ENCODE data around the gene MOV10L1. TPM values are rescaled to one million over a fixed set of nuclear protein-coding genes. Genes with fewer than 3 reads are reported as not detected.
A peak's percentile ranks its signal among the peaks of the same experiment; 100 is the strongest.

MOV10L1 gene
- total and polyA plus RNA-seq, 2 donors (not counting 3 experiments of a cell fraction or from before 2014, with no cell fraction given), result 27.6 to 37.6 TPM

DNA sequence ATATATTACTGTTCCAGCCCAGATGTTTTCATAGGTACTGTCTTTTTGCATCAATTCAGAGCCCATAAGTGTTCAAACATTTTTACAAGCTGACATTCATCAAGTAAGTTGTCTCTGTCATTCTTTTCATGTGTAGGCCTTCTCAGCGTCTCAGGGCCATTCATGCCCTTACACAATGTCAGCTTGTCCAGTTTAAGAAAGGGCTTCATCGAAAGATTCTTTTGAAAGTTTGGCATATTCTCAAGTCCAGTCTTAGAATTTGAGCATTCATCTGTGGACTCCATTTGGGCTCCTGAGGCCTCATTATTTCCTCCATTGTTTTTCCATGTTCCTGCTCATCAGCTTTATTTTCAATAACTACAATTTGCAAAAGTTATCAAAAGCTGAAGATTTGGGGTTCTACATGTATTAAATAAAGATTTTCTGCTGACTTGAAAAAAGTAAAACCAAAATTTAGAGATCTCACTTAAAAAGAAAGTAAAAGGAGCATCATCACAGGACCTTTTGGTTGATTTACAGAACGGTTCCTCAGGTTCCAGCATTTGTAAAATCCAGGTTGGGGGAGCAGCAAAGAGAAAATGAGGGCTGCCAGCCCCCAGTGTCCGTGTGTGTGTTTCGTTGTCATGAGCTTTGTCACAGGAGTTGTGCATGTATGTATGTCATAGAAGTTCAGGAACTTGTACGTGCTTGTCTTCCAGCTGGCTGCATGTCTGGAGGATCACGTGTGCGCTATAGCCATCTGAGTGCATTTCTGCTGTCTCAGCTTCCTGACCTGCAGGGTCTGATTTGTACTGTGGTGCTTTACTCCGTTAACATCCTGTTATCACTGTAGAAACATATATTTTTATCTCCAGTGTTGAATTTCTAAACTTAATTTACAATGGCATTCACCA lies 15.6 kb downstream of the MOV10L1 start:
- FAIRE-seq (no peak), DNase-seq (ENCODE audit: low read depth, low spot score) (peak; percentile 38)
- Histone ChIP-seq H2AFZ (ENCODE audit: low read depth, low read length) (no peak overlapping the region), H3K9me1 (replicated peaks; ENCODE audit: control insufficient read depth, extremely low read depth, insufficient read depth, low read length) (no peaks in the 10 kb centered on the region), H3K4me2 (ENCODE audit: insufficient read depth, low read length) (no peak overlapping the region), H3K27ac (ENCODE audit: insufficient read depth, low read depth, low read length) (no peak overlapping the region), H3K4me1 (ENCODE audit: control insufficient read depth, extremely low read depth, insufficient read depth, low read length) (no peaks in the 10 kb centered on the region), H3K4me3 (replicated peaks in 1 of 3; ENCODE audit: insufficient read depth in 1 of 3, low read depth in 1 of 3, low read length in 3 of 3) (no peak overlapping the region), H4K20me1 (replicated peaks; ENCODE audit: control insufficient read depth, extremely low read depth, insufficient read depth, low read length) (no peaks in the 10 kb centered on the region), H3K9me3 (replicated peaks; ENCODE audit: control insufficient read depth, insufficient read depth, low read length) (no peaks in the 10 kb centered on the region), H3K79me2 (ENCODE audit: control insufficient read depth, insufficient read depth, low read length) (no peaks in the 10 kb centered on the region), H3K9ac (replicated peaks; ENCODE audit: extremely low read depth, insufficient read depth, low read length) (no peak overlapping the region), H3K36me3 (ENCODE audit: control insufficient read depth in 2 of 2, extremely low read depth in 1 of 2, insufficient read depth in 2 of 2, low read length in 2 of 2) (no peaks in the 10 kb centered on the region), H3K27me3 (ENCODE audit: control insufficient read depth in 2 of 2, insufficient read depth in 2 of 2, low read length in 2 of 2) (no peaks in the 10 kb centered on the region)
- intact Hi-C loops (cut with micrococcal nuclease) (no loop called here), dilution Hi-C loops (cut with MboI; ENCODE audit: extremely low pct_ligation_motif_present, low sequenced_read_pairs) (no loop called here)
- POLR2A ChIA-PET, result no interaction called here
- CTCF ChIA-PET, result interaction anchor here (0.8 to 1.8 kb wide), 4 partner anchors 11 to 75 kb away, joined by 3 to 7 read pairs (median 4); no protein-coding TSS in a partner anchor
- no TSS peak for BruUV-seq (replicated peaks)
- TF ChIP-seq, protein P1, sequence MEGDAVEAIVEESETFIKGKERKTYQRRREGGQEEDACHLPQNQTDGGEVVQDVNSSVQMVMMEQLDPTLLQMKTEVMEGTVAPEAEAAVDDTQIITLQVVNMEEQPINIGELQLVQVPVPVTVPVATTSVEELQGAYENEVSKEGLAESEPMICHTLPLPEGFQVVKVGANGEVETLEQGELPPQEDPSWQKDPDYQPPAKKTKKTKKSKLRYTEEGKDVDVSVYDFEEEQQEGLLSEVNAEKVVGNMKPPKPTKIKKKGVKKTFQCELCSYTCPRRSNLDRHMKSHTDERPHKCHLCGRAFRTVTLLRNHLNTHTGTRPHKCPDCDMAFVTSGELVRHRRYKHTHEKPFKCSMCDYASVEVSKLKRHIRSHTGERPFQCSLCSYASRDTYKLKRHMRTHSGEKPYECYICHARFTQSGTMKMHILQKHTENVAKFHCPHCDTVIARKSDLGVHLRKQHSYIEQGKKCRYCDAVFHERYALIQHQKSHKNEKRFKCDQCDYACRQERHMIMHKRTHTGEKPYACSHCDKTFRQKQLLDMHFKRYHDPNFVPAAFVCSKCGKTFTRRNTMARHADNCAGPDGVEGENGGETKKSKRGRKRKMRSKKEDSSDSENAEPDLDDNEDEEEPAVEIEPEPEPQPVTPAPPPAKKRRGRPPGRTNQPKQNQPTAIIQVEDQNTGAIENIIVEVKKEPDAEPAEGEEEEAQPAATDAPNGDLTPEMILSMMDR (IDR thresholded peaks at IDR 0.05; ENCODE audit: extremely low read depth in 1 of 2, insufficient read depth in 1 of 2, low read depth in 1 of 2, low read length in 2 of 2), result no peak
- no peak for TF ChIP-seq JUN (IDR thresholded peaks at IDR 0.05; ENCODE audit: borderline replicate concordance, insufficient read depth, insufficient read length, low read depth)

DNA sequence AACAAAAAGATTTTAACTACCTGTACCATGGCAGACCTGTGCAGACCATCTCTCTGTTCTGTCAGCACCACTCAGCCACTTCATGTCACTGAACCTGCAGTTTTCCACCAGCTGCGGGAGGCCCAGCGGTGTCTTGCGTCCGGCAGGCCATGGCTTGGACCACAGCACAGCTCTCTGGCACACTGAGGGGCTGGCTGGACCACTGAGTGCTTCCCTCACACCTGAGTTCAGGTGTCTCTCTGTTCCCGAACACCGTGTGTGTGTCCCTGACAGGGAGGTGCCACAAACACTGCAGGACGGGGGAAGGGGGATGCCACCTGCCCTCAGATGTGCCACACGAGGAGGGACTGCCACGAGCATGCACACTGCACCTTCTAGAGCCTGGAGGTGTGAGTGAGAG lies 17.7 kb downstream of the MOV10L1 start:
- Histone ChIP-seq H3K4me3 (replicated peaks in 1 of 3; ENCODE audit: insufficient read depth in 1 of 3, low read depth in 1 of 3, low read length in 3 of 3) (no peak overlapping the region), H3K9me3 (replicated peaks; ENCODE audit: control insufficient read depth, insufficient read depth, low read length) (no peaks in the 10 kb centered on the region), H3K9me1 (replicated peaks; ENCODE audit: control insufficient read depth, extremely low read depth, insufficient read depth, low read length) (no peaks in the 10 kb centered on the region), H3K27ac (ENCODE audit: insufficient read depth, low read depth, low read length) (no peak overlapping the region), H3K27me3 (ENCODE audit: control insufficient read depth in 2 of 2, insufficient read depth in 2 of 2, low read length in 2 of 2) (no peaks in the 10 kb centered on the region), H3K9ac (replicated peaks; ENCODE audit: extremely low read depth, insufficient read depth, low read length) (no peak overlapping the region), H3K4me2 (ENCODE audit: insufficient read depth, low read length) (no peak overlapping the region), H3K79me2 (ENCODE audit: control insufficient read depth, insufficient read depth, low read length) (no peaks in the 10 kb centered on the region), H2AFZ (ENCODE audit: low read depth, low read length) (no peak overlapping the region), H3K36me3 (ENCODE audit: control insufficient read depth in 2 of 2, extremely low read depth in 1 of 2, insufficient read depth in 2 of 2, low read length in 2 of 2) (no peaks in the 10 kb centered on the region), H3K4me1 (ENCODE audit: control insufficient read depth, extremely low read depth, insufficient read depth, low read length) (peaks cover 10% of the 10 kb centered on the region), H4K20me1 (replicated peaks; ENCODE audit: control insufficient read depth, extremely low read depth, insufficient read depth, low read length) (no peaks in the 10 kb centered on the region)
- FAIRE-seq (no peak), DNase-seq (ENCODE audit: low read depth, low spot score) (no peak)
- ChIA-PET POLR2A (no interaction called here), CTCF (interaction anchor here (0.6 kb wide), 1 partner anchor 69 kb away, joined by 3 read pairs; no protein-coding TSS in a partner anchor)
- TF ChIP-seq GATA2 (IDR thresholded peaks at IDR 0.05; ENCODE audit: insufficient read depth, insufficient read length, low read depth, low read length) (no peak), FOS (IDR thresholded peaks at IDR 0.05; ENCODE audit: borderline replicate concordance, insufficient read depth, low read length) (no peak), JUN (IDR thresholded peaks at IDR 0.05; ENCODE audit: borderline replicate concordance, insufficient read depth, insufficient read length, low read depth) (no peak), MYC (IDR thresholded peaks at IDR 0.05; ENCODE audit: low read depth, low read length) (no peak), EZH2 (IDR thresholded peaks at IDR 0.05; ENCODE audit: borderline replicate concordance, low read depth, low read length, severe bottlenecking) (no peak), POLR2A (IDR thresholded peaks at IDR 0.05; ENCODE audit: low read depth, low read length) (no peak), POLR2AphosphoS5 (IDR thresholded peaks at IDR 0.05; ENCODE audit: insufficient read depth, low read depth, low read length) (no peak)
- TF ChIP-seq, protein P1 (IDR thresholded peaks at IDR 0.05; ENCODE audit: extremely low read depth in 1 of 2, insufficient read depth in 1 of 2, low read depth in 1 of 2, low read length in 2 of 2), result no peak
- TF ChIP-seq, protein P2, sequence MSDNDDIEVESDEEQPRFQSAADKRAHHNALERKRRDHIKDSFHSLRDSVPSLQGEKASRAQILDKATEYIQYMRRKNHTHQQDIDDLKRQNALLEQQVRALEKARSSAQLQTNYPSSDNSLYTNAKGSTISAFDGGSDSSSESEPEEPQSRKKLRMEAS (IDR thresholded peaks at IDR 0.05; ENCODE audit: insufficient read depth, insufficient read length), result no peak
- no TSS peak for BruUV-seq (replicated peaks)
- intact Hi-C loops (cut with micrococcal nuclease) (no loop called here), dilution Hi-C loops (cut with MboI; ENCODE audit: extremely low pct_ligation_motif_present, low sequenced_read_pairs) (no loop called here)

All from endothelial cell of umbilical vein (primary cell).